Astrocyte (in vitro differentiated cells and primary cell): ENCODE data around the gene TEKT4. TPM values are rescaled to one million over a fixed set of nuclear protein-coding genes. Genes with fewer than 3 reads are reported as not detected.
A peak's percentile ranks its signal among the peaks of the same experiment; 100 is the strongest.
"Not testable (repeated sequence)": the region's sequence is repeated elsewhere in the genome, so short reads cannot be mapped to it uniquely, and the experiment has no call there.

ENCODE experiments used
- DNase-seq: peaks from one replicate; pipeline ENCODE4 v3.0.0-alpha.2; 2010; ENCODE audit warnings: low read depth
- FAIRE-seq: peaks from 2 replicates; lab custom pipeline; 2011; peaks lifted over from hg19 to GRCh38; lab: Jason Lieb, UNC
- H2AFZ ChIP-seq: 2 replicates; pipeline ENCODE4 v1.6.0; 2012; ENCODE audit warnings: low read depth, low read length, inconsistent platforms
- H3K27ac ChIP-seq: 2 replicates; pipeline ENCODE4 v1.5.1; 2011; ENCODE audit warnings: low read depth, low read length, inconsistent platforms
- H3K27me3 ChIP-seq: 2 replicates; pipeline ENCODE4 v1.6.0; 2011; ENCODE audit warnings: low read length, inconsistent platforms; ENCODE audit not compliant: insufficient read depth
- H3K36me3 ChIP-seq: 2 replicates; pipeline ENCODE4 v1.5.1; 2011; ENCODE audit warnings: low read length, inconsistent platforms; ENCODE audit not compliant: insufficient read depth
- H3K4me1 ChIP-seq: 2 replicates; pipeline ENCODE4 v1.5.1; 2011; ENCODE audit warnings: low read length, inconsistent platforms; ENCODE audit not compliant: insufficient read depth
- H3K4me2 ChIP-seq: 2 replicates; pipeline ENCODE4 v1.6.0; 2012; ENCODE audit warnings: low read length, inconsistent platforms
- H3K4me3 ChIP-seq: 2 replicates; pipeline ENCODE4 v1.5.1; 2011; ENCODE audit warnings: low read depth, mild to moderate bottlenecking, low read length, inconsistent platforms; ENCODE audit not compliant: insufficient read depth
- H3K79me2 ChIP-seq: 2 replicates; pipeline ENCODE4 v1.6.0; 2012; ENCODE audit warnings: mild to moderate bottlenecking, low read length, inconsistent platforms; ENCODE audit not compliant: insufficient read depth
- H3K9ac ChIP-seq: 2 replicates; pipeline ENCODE4 v1.6.0; 2012; ENCODE audit warnings: mild to moderate bottlenecking, low read length, inconsistent platforms
- H3K9me3 ChIP-seq: 2 replicates; pipeline ENCODE4 v1.5.1; 2012; ENCODE audit warnings: low read depth, mild to moderate bottlenecking, low read length, inconsistent platforms; ENCODE audit not compliant: insufficient read depth
- H4K20me1 ChIP-seq: 2 replicates; pipeline ENCODE4 v1.6.0; 2012; ENCODE audit warnings: low read length, inconsistent platforms; ENCODE audit not compliant: insufficient read depth
- H3K27ac Mint-ChIP-seq: one replicate; pipeline ENCODE4 v1.8.0; 2021; ENCODE audit warnings: mild to moderate bottlenecking, mixed read lengths; ENCODE audit not compliant: unreplicated experiment
- H3K27me3 Mint-ChIP-seq: one replicate; pipeline ENCODE4 v1.8.0; 2021; ENCODE audit warnings: low read depth, mixed read lengths; ENCODE audit not compliant: unreplicated experiment
- H3K36me3 Mint-ChIP-seq: one replicate; pipeline ENCODE4 v1.8.0; 2021; ENCODE audit warnings: low read depth, mixed read lengths; ENCODE audit not compliant: unreplicated experiment
- H3K4me1 Mint-ChIP-seq: one replicate; pipeline ENCODE4 v1.8.0; 2021; ENCODE audit warnings: low read depth, mixed read lengths; ENCODE audit not compliant: unreplicated experiment
- H3K4me3 Mint-ChIP-seq: one replicate; pipeline ENCODE4 v1.8.0; 2021; ENCODE audit warnings: mild to moderate bottlenecking, moderate library complexity, mixed read lengths; ENCODE audit not compliant: unreplicated experiment
- H3K9me3 Mint-ChIP-seq: one replicate; pipeline ENCODE4 v1.8.0; 2021; ENCODE audit warnings: mild to moderate bottlenecking, mixed read lengths; ENCODE audit not compliant: unreplicated experiment
- EZH2 ChIP-seq: IDR thresholded peaks from 2 replicates; pipeline ENCODE4 v1.6.1; 2012; ENCODE audit warnings: mild to moderate bottlenecking, low read length, inconsistent platforms; ENCODE audit not compliant: insufficient read depth
- total RNA-seq: library from RNA; stranded (reverse); gene quantifications from 2 replicates; pipeline ENCODE4 v1.2.1, GENCODE V29; 2021
- TF ChIP-seq, protein P1 (sequence below): IDR thresholded peaks from 2 replicates; pipeline ENCODE4 v1.5.1; 2011; ENCODE audit warnings: low read depth, mild to moderate bottlenecking, inconsistent platforms, low read length, moderate library complexity; ENCODE audit not compliant: insufficient read depth

Gene TEKT4
- total RNA-seq, 1 donor from 2014 or later, result not detected

DNA sequence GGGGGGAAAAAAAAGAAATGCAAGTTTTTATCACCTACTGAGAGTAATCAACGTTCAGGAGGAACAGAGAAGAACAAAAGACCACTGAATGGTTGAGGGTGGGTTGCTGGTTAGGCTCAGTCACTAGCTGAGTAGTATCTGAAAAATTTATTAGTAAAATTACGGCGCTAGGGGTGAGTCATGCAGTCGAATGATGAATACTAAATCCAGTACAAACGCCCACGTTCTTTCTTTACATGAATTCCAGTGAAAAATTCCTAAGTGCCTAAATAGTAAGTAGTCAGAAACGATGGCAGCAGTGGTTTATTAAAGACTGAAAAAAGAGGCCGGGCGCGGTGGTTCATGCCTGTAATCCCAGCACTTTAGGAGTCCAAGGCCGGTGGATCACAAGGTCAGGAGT lies 52.0 kb downstream of the TEKT4 start:
- Histone ChIP-seq H3K4me1 (no peaks in the 10 kb centered on the region), H3K4me2 (no peak overlapping the region), H3K27ac (no peak overlapping the region), H3K27me3 (no peaks in the 10 kb centered on the region), H3K9ac (no peak overlapping the region), H3K4me3 (no peak overlapping the region), H3K9me3 (peaks cover 3% of the 10 kb centered on the region), H4K20me1 (no peaks in the 10 kb centered on the region), H2AFZ (no peak overlapping the region), H3K79me2 (no peaks in the 10 kb centered on the region), H3K36me3 (no peaks in the 10 kb centered on the region)
- Mint-ChIP-seq H3K4me3 (no peak overlapping the region), H3K9me3 (peaks cover 2% of the 10 kb centered on the region), H3K27ac (no peak overlapping the region), H3K4me1 (no peaks in the 10 kb centered on the region), H3K27me3 (peaks cover 23% of the 10 kb centered on the region), H3K36me3 (no peaks in the 10 kb centered on the region)
- TF ChIP-seq, protein P1, sequence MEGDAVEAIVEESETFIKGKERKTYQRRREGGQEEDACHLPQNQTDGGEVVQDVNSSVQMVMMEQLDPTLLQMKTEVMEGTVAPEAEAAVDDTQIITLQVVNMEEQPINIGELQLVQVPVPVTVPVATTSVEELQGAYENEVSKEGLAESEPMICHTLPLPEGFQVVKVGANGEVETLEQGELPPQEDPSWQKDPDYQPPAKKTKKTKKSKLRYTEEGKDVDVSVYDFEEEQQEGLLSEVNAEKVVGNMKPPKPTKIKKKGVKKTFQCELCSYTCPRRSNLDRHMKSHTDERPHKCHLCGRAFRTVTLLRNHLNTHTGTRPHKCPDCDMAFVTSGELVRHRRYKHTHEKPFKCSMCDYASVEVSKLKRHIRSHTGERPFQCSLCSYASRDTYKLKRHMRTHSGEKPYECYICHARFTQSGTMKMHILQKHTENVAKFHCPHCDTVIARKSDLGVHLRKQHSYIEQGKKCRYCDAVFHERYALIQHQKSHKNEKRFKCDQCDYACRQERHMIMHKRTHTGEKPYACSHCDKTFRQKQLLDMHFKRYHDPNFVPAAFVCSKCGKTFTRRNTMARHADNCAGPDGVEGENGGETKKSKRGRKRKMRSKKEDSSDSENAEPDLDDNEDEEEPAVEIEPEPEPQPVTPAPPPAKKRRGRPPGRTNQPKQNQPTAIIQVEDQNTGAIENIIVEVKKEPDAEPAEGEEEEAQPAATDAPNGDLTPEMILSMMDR, result no peak
- TF ChIP-seq EZH2, result no peak
- DNase-seq (peak; percentile 37), FAIRE-seq (no peak)

DNA sequence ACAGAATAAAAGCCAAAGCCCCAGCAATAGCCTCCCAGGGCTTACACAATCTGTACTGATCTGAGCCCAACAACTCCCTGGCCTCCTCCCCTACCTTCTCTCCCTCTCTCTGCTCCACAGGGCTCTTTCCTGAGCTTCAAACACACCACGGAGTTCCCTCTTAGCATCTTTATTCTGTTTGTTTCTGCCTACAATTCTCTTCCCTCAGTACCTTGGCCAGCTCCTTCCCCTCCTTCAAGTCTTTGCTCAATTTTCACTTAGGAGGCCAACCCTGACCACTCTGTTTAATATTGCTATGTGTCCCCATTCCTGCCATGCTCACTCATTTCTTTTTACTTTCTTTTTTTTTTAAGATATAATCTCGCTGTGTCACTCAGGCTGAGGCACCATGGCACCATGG lies 53.8 kb downstream of the TEKT4 start:
- not testable (repeated sequence) for H2AFZ ChIP-seq, H3K27ac ChIP-seq, H3K9me3 Mint-ChIP-seq, H3K4me3 ChIP-seq, H3K4me3 Mint-ChIP-seq, H3K9ac ChIP-seq, H3K4me1 Mint-ChIP-seq, H3K27me3 ChIP-seq, H3K9me3 ChIP-seq, H3K36me3 Mint-ChIP-seq, H3K27ac Mint-ChIP-seq, H3K4me2 ChIP-seq, FAIRE-seq, DNase-seq, H3K79me2 ChIP-seq, H3K36me3 ChIP-seq, H3K4me1 ChIP-seq, H4K20me1 ChIP-seq
- H3K27me3 Mint-ChIP-seq, result peaks cover 26% of the 10 kb centered on the region

Other genes with a start within 250 kb of the TEKT4 start
- gene MAL, start 154.3 kb downstream of the TEKT4 start, total RNA-seq, result 0.41 TPM in 1 of 2 replicates, not detected in the other